Liver (tissue), 9 donors: ENCODE data around the gene PLAAT5. TPM values are rescaled to one million over a fixed set of nuclear protein-coding genes. Genes with fewer than 3 reads are reported as not detected.

Experiments
- DNase-seq: peaks from one replicate; pipeline ENCODE4 v3.0.0-alpha.2; 2017; ENCODE audit warnings: low spot score
- H3K27ac ChIP-seq, 2 donors: one replicate each; pipeline ENCODE4 v1.7.0; 2013; ENCODE audit warnings: inconsistent platforms in 2 of 2, low read length in 2 of 2, control low read depth in 1 of 2, low read depth in 1 of 2, mild to moderate bottlenecking in 1 of 2
- H3K27me3 ChIP-seq, 4 donors: one replicate each; pipeline versions ENCODE4 v1.6.1 to v1.7.0; 2013; ENCODE audit warnings: low read length in 3 of 4, inconsistent platforms in 1 of 4, mild to moderate bottlenecking in 1 of 4, moderate library complexity in 1 of 4; ENCODE audit not compliant: control insufficient read depth in 4 of 4, insufficient read depth in 4 of 4
- H3K36me3 ChIP-seq, 4 donors: one replicate each; pipeline versions ENCODE4 v1.6.1 to v1.7.0; 2013; ENCODE audit warnings: low read length in 3 of 4, mild to moderate bottlenecking in 3 of 4, low read depth in 1 of 4, moderate library complexity in 1 of 4; ENCODE audit not compliant: control insufficient read depth in 4 of 4, insufficient read depth in 3 of 4
- H3K4me1 ChIP-seq, 4 donors: one replicate each; pipeline versions ENCODE4 v1.6.1 to v1.7.0; 2013; ENCODE audit warnings: low read length in 3 of 4, mild to moderate bottlenecking in 3 of 4, moderate library complexity in 1 of 4; ENCODE audit not compliant: control insufficient read depth in 4 of 4, insufficient read depth in 4 of 4
- H3K4me3 ChIP-seq, 3 donors: one replicate each; pipeline versions ENCODE4 v1.6.1 to v1.7.0; 2013; ENCODE audit warnings: low read length in 3 of 3, control low read depth in 1 of 3, low read depth in 1 of 3, mild to moderate bottlenecking in 1 of 3
- H3K9ac ChIP-seq, 2 donors: one replicate each; pipeline ENCODE4 v1.7.0; 2013; ENCODE audit warnings: low read length in 2 of 2, mild to moderate bottlenecking in 2 of 2, moderate library complexity in 2 of 2, control low read depth in 1 of 2, low read depth in 1 of 2
- H3K9me3 ChIP-seq, 4 donors: one replicate each; pipeline versions ENCODE4 v1.6.1 to v1.7.0; 2013; ENCODE audit warnings: low read length in 3 of 4; ENCODE audit not compliant: control insufficient read depth in 4 of 4
- EGR1 ChIP-seq, 2 donors: IDR thresholded peaks; 2 replicates each; pipeline ENCODE4 v1.6.1; 2016 to 2018; ENCODE audit warnings: antibody characterized with exemption in 2 of 2, low read depth in 2 of 2
- FOXA1 ChIP-seq: IDR thresholded peaks from 2 replicates; pipeline ENCODE4 v1.6.1; 2016; ENCODE audit warnings: antibody characterized with exemption
- FOXA2 ChIP-seq: IDR thresholded peaks from 2 replicates; pipeline ENCODE4 v1.6.1; 2016; ENCODE audit warnings: antibody characterized with exemption
- GABPA ChIP-seq, 2 donors: IDR thresholded peaks in 1 of 2; conservative IDR thresholded peaks in 1 of 2; 2 replicates each; pipeline ENCODE4 v1.6.1; 2016; ENCODE audit warnings: antibody characterized with exemption in 2 of 2, mild to moderate bottlenecking in 1 of 2, moderate library complexity in 1 of 2
- HNF4A ChIP-seq, 2 donors: conservative IDR thresholded peaks; 2 replicates each; pipeline ENCODE4 v1.6.1; 2016; ENCODE audit warnings: antibody characterized with exemption in 2 of 2, mild to moderate bottlenecking in 2 of 2
- HNF4G ChIP-seq: IDR thresholded peaks from 2 replicates; pipeline ENCODE4 v1.6.1; 2016; ENCODE audit warnings: antibody characterized with exemption
- JUND ChIP-seq, 2 donors: IDR thresholded peaks; 2 replicates each; pipeline ENCODE4 v1.6.1; 2016; ENCODE audit warnings: antibody characterized with exemption in 2 of 2
- RXRA ChIP-seq, 2 donors: IDR thresholded peaks; 2 replicates each; pipeline ENCODE4 v1.6.1; 2017 to 2018; ENCODE audit warnings: antibody characterized with exemption in 2 of 2, mild to moderate bottlenecking in 1 of 2
- SP1 ChIP-seq: IDR thresholded peaks from 2 replicates; pipeline ENCODE4 v1.6.1; 2018; ENCODE audit warnings: antibody characterized with exemption, mild to moderate bottlenecking
- TAF1 ChIP-seq: conservative IDR thresholded peaks from 2 replicates; pipeline ENCODE4 v1.6.1; 2016; ENCODE audit warnings: antibody characterized with exemption, mild to moderate bottlenecking
- YY1 ChIP-seq: IDR thresholded peaks from 2 replicates; pipeline ENCODE4 v1.6.1; 2016; ENCODE audit warnings: antibody characterized with exemption, mild to moderate bottlenecking
- WGBS: extraction: QIAGEN DNeasy Blood & Tissue Kit; methylation state at CpG from one replicate; pipeline ENCODE4 v1.1.7; 2013; 5-methylcytosine and 5-hydroxymethylcytosine counted together
- polyA plus RNA-seq, 2 donors: library from polyadenylated mRNA; stranded (reverse) in 1 of 2; unstranded in 1 of 2; fragments of 200-250 nt in 1 of 2; fragments of >200 nt in 1 of 2; fragmentation: Nextera tagmentation in 1 of 2; extraction: Ambion mirVana in 1 of 2; gene quantifications; one replicate each; pipeline versions ENCODE4 v1.2.1 to v1.2.3, GENCODE V29; 2013 to 2015
- total RNA-seq, 2 donors: library from RNA; depleted of rRNA; stranded (reverse); fragments of >200 nt; gene quantifications; one replicate each; pipeline ENCODE4 v1.2.3, GENCODE V29; 2014
- TF ChIP-seq, protein P1 (sequence below): fragments of 150-350 bp; IDR thresholded peaks from 2 replicates; pipeline ENCODE4 v1.5.1; 2017; ENCODE audit warnings: improper control_type of control experiment, low read depth, low read length; ENCODE audit not compliant: missing input control
- TF ChIP-seq, protein P2 (sequence below): IDR thresholded peaks from 2 replicates; pipeline ENCODE4 v1.6.1; 2016; ENCODE audit warnings: antibody characterized with exemption, mild to moderate bottlenecking
- TF ChIP-seq, protein P3 (sequence below): IDR thresholded peaks from 2 replicates; pipeline ENCODE4 v1.6.1; 2016; ENCODE audit warnings: antibody characterized with exemption
- TF ChIP-seq, protein P4 (sequence below): IDR thresholded peaks from 2 replicates; pipeline ENCODE4 v1.6.1; 2016; ENCODE audit warnings: antibody characterized with exemption
- TF ChIP-seq, protein P5 (sequence below): IDR thresholded peaks from 2 replicates; pipeline ENCODE4 v1.6.1; 2016; ENCODE audit warnings: antibody characterized with exemption
- donor health status: healthy.
- donor health status: healthy.
- donor health status: healthy.
- donor health status: healthy.
- donor health status: healthy.

The PLAAT5 gene
- total and polyA plus RNA-seq, 4 donors, result 0.03 to 1.4 TPM; not detected in 2

DNA sequence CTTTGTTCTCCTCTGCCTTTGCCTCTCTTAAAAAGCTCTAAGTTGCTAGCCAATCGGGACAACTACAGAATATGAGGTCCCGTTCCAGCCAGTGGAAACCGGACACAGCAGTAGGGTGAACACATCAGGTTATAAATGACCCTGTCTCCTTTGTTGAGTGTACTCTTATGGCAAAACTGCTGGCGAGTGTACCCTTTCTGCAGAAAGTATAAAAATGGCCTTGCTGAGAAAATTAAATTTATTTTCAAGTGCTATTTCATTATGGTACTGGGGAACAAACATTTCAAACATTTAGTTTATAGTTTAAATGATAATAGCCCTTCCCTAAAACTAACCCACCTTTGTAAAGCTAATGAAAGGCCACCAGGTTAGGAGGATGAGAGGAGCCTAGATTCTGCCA lies 8.9 kb upstream of the PLAAT5 start:
- Histone ChIP-seq H3K4me3 (no peak overlapping the region), H3K9me3 (peaks cover 0 to 4% (median 2%) of the 10 kb centered on the region in 4 donors), H3K27ac (no peak overlapping the region), H3K9ac (no peak overlapping the region), H3K4me1 (peaks cover 3 to 28% (median 16%) of the 10 kb centered on the region in 4 donors), H3K36me3 (no peaks in the 10 kb centered on the region), H3K27me3 (no peaks in the 10 kb centered on the region)
- no peak for DNase-seq
- no peak for TF ChIP-seq YY1
- TF ChIP-seq, protein P1, sequence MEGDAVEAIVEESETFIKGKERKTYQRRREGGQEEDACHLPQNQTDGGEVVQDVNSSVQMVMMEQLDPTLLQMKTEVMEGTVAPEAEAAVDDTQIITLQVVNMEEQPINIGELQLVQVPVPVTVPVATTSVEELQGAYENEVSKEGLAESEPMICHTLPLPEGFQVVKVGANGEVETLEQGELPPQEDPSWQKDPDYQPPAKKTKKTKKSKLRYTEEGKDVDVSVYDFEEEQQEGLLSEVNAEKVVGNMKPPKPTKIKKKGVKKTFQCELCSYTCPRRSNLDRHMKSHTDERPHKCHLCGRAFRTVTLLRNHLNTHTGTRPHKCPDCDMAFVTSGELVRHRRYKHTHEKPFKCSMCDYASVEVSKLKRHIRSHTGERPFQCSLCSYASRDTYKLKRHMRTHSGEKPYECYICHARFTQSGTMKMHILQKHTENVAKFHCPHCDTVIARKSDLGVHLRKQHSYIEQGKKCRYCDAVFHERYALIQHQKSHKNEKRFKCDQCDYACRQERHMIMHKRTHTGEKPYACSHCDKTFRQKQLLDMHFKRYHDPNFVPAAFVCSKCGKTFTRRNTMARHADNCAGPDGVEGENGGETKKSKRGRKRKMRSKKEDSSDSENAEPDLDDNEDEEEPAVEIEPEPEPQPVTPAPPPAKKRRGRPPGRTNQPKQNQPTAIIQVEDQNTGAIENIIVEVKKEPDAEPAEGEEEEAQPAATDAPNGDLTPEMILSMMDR, result no peak
- TF ChIP-seq, protein P2, sequence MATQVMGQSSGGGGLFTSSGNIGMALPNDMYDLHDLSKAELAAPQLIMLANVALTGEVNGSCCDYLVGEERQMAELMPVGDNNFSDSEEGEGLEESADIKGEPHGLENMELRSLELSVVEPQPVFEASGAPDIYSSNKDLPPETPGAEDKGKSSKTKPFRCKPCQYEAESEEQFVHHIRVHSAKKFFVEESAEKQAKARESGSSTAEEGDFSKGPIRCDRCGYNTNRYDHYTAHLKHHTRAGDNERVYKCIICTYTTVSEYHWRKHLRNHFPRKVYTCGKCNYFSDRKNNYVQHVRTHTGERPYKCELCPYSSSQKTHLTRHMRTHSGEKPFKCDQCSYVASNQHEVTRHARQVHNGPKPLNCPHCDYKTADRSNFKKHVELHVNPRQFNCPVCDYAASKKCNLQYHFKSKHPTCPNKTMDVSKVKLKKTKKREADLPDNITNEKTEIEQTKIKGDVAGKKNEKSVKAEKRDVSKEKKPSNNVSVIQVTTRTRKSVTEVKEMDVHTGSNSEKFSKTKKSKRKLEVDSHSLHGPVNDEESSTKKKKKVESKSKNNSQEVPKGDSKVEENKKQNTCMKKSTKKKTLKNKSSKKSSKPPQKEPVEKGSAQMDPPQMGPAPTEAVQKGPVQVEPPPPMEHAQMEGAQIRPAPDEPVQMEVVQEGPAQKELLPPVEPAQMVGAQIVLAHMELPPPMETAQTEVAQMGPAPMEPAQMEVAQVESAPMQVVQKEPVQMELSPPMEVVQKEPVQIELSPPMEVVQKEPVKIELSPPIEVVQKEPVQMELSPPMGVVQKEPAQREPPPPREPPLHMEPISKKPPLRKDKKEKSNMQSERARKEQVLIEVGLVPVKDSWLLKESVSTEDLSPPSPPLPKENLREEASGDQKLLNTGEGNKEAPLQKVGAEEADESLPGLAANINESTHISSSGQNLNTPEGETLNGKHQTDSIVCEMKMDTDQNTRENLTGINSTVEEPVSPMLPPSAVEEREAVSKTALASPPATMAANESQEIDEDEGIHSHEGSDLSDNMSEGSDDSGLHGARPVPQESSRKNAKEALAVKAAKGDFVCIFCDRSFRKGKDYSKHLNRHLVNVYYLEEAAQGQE, result no peak
- no peak for TF ChIP-seq EGR1 (IDR thresholded peaks at IDR 0.05; ENCODE audit: low read depth in 2 of 2)
- no peak for TF ChIP-seq FOXA1
- TF ChIP-seq HNF4G, result no peak
- TF ChIP-seq SP1, result no peak
- no peak for TF ChIP-seq HNF4A (conservative IDR thresholded peaks at IDR 0.05)
- TF ChIP-seq, protein P3, sequence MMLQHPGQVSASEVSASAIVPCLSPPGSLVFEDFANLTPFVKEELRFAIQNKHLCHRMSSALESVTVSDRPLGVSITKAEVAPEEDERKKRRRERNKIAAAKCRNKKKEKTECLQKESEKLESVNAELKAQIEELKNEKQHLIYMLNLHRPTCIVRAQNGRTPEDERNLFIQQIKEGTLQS, result no peak
- TF ChIP-seq FOXA2, result no peak
- no peak for TF ChIP-seq TAF1
- TF ChIP-seq, protein P4, sequence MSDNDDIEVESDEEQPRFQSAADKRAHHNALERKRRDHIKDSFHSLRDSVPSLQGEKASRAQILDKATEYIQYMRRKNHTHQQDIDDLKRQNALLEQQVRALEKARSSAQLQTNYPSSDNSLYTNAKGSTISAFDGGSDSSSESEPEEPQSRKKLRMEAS, result no peak
- TF ChIP-seq, protein P5, sequence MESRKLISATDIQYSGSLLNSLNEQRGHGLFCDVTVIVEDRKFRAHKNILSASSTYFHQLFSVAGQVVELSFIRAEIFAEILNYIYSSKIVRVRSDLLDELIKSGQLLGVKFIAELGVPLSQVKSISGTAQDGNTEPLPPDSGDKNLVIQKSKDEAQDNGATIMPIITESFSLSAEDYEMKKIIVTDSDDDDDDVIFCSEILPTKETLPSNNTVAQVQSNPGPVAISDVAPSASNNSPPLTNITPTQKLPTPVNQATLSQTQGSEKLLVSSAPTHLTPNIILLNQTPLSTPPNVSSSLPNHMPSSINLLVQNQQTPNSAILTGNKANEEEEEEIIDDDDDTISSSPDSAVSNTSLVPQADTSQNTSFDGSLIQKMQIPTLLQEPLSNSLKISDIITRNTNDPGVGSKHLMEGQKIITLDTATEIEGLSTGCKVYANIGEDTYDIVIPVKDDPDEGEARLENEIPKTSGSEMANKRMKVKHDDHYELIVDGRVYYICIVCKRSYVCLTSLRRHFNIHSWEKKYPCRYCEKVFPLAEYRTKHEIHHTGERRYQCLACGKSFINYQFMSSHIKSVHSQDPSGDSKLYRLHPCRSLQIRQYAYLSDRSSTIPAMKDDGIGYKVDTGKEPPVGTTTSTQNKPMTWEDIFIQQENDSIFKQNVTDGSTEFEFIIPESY, result no peak
- no peak for TF ChIP-seq JUND (IDR thresholded peaks at IDR 0.05)
- TF ChIP-seq GABPA (IDR thresholded peaks at IDR 0.05 in 1 of 2, conservative IDR thresholded peaks at IDR 0.05 in 1 of 2), result no peak
- 85% methylated on average over 4 of the region's 4 CpGs for WGBS

DNA sequence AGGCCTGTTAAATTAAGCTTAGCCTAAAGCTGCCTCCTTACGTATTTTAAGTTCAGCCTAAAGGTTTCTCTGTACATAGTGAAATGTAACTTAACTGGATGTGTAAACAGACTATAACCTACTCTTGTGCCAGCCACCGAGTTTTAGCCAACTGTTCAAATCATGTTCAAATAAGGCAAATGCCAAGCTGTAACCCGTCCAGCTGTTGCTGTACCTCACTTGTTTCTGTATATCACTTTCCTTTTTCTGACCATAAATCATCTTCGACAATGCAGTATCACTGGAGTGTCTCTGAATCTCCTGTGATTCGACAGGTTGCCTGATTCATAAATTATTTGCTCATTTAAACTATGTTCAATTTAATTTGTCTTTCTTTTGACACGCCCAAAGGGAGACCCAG lies 4.0 kb upstream of the PLAAT5 start:
- no peak for DNase-seq
- Histone ChIP-seq H3K9me3 (peaks cover 0 to under 1% (median 0%) of the 10 kb centered on the region in 4 donors), H3K27me3 (no peaks in the 10 kb centered on the region), H3K4me1 (peaks cover 3 to 26% (median 22%) of the 10 kb centered on the region in 4 donors), H3K4me3 (no peak overlapping the region), H3K27ac (no peak overlapping the region), H3K9ac (no peak overlapping the region), H3K36me3 (no peaks in the 10 kb centered on the region)
- WGBS, result 50% methylated on average over 6 of the region's 6 CpGs
- TF ChIP-seq GABPA (IDR thresholded peaks at IDR 0.05 in 1 of 2, conservative IDR thresholded peaks at IDR 0.05 in 1 of 2) (no peak), RXRA (IDR thresholded peaks at IDR 0.05) (peak in 1 of 2 donors; percentile 31), JUND (IDR thresholded peaks at IDR 0.05) (no peak), YY1 (no peak), HNF4G (no peak), SP1 (no peak), FOXA2 (peak; percentile 69), HNF4A (conservative IDR thresholded peaks at IDR 0.05) (peak in 1 of 2 donors; percentile 34), EGR1 (IDR thresholded peaks at IDR 0.05; ENCODE audit: low read depth in 2 of 2) (no peak)
- TF ChIP-seq, protein P3, result no peak
- TF ChIP-seq, protein P1, result no peak
- TF ChIP-seq, protein P5, result no peak
